Stimulated activated CD8-positive, alpha-beta memory T cell treated with anti-CD3 and anti-CD28 coated beads, Interleukin-7, amount 100 ng/mL, for 1 hour (primary cell): ENCODE results near the gene SUN1.
A peak's percentile ranks its signal among the peaks of the same experiment; 100 is the strongest.

ENCODE experiments used
- DNase-seq, 2 donors: peaks; one replicate each; pipeline ENCODE4 v3.0.0-alpha.2; 2020; ENCODE audit warnings: low read depth in 2 of 2

Gene SUN1

GRCh38 chr7:904847-905246 is 72.6 kb downstream of the SUN1 start:
- DNase-seq: no peak

DNA sequence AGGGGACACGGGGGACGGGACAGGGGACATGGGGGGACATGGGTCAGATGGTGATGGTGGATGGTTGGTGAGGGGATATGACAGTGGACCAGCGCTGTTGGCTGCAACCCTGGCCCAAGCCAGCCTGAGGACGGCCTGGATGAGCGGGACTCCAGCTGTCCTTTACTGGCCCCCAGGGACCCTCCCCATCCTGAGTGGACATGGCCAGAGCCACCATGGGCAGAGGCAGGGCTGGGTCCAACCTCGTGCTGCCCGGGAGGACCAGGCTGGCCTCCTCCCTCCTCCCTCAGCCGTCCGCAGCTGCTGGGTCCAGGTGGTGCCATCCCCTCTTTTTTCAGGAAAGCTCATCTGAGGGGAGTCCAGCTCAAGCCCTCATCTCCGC is 74.5 kb downstream of the SUN1 start:
- DNase-seq: no peak

- DNase-seq: no peak
Measured at GRCh38 chr7:907158-907980, 75.1 kb downstream of the SUN1 start.

DNA sequence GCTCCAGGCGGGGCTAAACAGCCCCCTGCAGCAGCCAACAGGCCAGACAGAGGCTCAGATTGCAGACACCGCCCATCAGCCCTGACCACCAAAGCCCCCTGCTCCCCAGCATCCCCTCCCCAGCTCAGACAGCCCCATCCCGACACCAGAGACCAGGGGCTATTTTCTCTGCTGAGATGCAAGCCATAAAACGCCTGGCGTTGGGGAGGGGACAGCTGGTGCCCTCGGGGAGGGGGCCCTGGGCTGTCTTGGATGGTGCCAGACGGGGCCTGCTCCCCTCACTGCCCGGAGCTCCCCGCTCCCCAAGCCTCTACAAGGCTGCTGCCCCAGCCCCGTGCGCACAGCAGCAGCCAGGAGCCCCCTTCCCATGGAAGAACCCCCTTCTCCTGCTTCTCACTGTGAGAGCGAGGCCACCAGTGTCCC is 75.9 kb downstream of the SUN1 start:
- no peak for DNase-seq

DNA sequence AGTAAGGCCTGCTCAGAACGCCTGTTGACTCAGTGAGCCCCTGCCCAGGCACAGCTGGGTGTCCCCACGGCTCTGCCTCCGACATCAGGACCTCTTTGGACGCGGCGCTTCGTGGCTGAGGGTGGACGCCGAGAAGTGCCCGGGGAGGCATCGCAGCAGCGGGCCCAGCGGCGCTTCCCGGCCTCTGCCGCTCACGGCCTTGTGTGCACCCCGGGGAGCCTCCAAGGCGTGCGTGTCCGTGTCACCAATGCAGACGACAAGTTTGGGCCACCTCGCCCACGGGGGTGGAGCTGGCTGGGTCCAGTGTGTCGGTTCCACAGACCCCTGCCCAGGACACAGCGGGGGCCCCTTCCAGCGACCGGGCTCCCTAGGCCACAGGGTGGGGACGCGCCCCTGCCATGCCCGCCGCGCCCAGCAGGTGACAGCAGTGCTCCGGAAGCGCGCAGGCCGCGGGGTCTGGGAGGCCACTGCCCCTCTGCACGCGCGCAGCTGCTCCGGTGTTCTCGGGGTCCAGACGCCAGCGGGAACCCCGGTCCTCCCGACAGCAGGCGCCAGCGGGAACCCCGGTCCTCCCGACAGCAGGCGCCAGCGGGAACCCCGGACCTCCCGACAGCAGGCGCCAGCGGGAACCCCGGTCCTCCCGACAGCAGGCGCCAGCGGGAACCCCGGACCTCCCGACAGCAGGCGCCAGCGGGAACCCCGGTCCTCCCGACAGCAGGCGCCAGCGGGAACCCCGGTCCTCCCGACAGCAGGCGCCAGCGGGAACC is 76.5 kb downstream of the SUN1 start:
- DNase-seq: peak; percentile 31 to 42

DNA sequence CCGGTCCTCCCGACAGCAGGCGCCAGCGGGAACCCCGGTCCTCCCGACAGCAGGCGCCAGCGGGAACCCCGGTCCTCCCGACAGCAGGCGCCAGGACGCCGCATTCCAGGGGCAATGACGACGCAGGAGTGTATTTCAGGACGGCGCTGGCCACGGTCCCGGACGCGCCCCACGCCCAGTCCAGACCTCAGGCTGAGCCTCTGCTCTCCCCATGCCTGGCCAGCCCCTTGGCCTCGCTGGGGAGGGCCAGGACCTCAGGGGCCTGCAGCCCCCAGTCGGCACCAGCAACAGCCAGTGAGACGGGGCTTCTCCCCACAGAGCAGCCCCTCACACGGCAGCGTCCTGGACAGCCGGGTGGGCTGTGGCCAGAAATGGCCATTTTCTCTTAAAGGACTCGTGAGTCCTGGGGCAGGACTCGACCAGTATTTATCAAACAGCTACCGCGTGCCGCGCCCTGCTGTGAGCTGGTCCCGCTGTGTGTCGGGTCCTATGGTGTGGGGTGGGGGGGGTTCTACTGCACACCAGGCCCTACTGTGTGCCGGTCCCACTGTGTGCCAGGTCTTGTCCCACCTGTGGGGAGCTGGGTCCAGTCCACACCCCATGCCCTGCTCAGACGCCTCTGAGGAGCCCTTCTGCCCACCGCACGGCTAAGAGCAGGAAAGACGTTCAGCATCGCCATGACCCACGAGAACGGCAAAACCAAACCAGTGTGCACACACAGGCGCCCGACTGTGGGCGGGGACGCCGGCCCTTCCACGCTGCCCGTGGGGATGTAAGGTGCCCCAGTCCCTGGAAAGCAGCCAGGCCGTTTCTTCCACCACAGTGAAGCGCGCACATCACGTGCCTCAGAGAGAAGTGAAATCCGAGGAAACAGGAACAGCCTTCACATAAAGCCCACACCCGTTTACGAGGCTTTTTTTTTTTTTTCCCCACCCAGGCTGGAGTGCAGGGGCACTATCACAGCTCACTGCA is 77.4 kb downstream of the SUN1 start:
- no peak for DNase-seq

DNA sequence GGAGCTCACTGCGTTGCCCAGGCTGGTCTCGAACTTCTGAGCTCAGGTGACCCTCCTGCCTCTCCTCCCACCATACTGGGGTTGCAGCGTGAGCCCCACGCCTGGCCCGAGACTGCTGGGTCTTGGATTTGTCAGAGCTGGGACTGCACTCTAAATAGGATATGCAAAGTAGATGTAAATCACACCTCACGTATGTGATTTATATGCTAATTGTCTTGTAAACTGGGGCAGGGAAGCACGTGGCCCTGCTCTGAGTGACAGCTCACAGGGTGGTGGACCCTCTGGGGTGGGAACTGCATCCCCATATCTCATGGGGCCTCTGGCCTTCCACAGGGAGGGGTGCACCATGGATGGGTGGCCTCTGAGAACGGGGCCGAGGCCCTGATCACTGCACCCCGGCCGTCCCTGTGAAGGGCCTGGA is 78.2 kb downstream of the SUN1 start:
- no peak for DNase-seq

DNA sequence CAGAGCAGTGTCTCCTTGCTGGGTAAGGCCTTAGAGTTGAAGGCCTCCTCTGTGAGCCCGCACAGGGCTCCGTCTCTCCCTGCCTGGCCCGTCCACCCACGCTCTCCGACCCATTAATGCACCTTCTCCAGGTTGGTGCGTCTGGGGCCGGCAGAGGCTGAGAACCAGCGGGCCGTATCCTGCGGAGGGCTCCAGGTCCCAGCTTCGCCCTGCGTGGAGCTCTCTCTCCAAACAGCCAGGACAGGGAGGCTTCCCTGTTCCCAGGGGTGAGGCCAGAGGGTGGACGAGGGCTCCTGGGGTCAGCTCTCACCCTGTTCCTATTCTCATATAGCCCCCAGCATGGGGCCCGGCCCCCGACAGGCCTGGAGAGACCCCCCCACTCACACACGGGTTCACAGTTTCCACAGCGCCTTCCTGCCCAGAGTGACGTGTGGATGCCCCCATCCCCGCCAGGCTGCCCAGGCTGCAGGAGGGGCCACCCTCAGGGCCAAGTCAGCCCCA is 78.7 kb downstream of the SUN1 start:
- DNase-seq: no peak

DNA sequence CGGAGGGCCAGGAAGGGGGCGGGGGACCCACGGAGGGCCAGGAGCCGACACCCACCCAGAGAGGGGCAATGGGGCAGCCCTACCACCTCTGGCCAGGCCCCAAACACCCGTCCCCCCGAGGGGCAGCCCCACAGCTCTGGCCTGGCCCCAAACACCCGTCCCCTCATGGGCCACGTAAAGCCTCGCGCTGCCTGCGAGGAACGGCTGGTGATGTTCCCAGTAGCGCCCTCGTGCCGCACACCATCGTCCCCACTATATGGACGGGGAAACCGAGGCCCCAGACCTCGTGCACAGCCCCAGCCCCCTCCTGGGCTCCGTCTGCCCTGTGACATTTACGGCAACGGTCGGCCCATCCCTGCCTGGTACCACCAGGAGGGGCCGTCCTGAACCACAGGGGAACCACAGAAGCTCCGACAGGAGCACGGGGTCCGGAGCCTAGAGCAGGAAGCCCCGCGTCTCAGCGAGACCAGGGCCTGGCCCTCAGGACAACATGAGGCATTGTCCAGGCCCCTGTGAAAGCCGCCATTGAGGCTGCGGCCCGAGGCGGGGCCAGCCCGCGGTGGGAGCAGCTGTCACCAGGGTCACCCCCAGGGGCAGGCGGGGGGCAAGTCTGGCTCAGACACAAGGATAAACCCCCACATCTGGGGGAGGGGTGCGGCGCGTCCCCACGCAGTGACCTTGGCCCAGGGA is 79.7 kb downstream of the SUN1 start:
- no peak for DNase-seq

DNA sequence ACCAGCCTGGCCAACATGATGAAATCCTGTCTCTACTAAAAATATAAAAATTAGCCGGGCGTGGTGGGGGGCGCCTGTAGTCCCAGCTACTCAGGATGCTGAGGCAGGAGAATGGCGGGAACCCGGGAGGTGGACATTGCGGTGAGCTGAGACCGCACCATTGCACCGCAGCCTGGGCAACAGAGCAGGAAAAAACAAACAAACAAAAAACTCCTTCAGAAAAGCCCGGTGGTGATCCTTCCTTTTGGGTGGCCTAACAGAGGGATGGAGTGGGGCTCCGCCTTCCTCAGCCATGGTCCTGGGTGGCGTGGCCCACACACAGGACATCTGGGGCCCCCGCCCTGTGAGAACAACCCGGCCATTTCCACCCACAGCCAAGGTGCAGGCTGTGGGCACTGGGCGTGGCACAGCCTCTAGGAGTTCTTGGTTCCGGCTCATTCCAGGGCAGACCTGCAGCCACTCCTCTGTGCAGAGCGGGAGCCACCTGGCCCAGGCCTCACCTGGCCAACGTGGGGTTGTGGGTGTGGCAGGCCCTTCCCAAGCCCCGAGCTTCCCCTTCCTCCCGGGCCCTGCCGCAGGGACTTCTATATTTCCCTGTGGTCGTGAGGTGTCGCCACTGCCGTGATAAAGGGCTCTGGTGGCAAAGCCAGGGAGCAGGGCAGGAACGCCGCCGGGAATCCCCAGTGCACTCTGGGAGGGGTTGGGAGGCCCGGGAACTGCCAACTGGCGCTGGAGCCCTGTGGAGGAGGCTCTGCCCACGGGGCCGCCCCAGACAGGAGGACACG is 81.7 kb downstream of the SUN1 start:
- no peak for DNase-seq

- DNase-seq: no peak
Measured at GRCh38 chr7:914521-915194, 82.4 kb downstream of the SUN1 start.

DNA sequence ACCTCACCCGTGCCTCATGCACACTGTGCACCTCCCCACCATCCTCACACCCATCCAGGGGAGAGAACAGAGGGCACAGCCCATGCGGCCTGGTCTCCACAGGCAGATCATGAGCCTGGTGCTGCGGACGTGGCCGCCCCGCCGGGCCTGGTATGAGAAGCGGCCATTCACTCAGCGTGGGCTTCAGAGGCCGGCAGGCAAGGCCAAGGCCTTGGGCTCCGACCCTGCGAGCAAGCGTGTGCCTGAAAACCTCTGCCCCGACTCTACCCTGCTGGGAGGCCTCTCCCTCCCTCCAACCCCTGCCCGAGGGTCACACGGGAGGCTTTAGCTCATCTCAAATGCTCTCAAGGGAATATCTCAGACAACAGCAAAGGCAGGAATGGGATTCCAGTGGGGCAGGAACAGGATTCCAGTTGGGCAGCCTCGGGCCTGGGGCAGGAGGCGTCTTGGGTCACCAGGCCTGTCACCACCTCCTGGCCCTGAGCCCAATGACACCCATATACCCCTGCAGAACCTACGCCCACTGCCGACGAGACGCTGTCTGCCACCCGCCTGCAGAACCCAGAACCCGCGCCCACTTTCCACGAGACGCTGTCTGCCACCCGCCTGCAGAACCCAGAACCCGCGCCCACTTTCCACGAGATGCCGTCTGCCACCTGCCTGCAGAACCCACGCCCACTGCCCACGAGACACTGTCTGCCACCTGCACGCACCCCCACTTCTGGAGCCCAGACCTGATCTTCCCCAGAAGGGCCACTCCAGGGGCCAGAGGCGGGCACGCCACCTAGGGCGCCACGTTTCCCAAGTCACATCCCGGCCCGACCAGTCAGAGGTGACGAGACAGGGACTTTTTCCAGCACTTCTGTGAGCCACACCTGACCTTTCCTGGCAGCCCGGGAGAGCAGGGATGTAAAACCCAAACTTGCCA is 83.3 kb downstream of the SUN1 start:
- DNase-seq: no peak

DNA sequence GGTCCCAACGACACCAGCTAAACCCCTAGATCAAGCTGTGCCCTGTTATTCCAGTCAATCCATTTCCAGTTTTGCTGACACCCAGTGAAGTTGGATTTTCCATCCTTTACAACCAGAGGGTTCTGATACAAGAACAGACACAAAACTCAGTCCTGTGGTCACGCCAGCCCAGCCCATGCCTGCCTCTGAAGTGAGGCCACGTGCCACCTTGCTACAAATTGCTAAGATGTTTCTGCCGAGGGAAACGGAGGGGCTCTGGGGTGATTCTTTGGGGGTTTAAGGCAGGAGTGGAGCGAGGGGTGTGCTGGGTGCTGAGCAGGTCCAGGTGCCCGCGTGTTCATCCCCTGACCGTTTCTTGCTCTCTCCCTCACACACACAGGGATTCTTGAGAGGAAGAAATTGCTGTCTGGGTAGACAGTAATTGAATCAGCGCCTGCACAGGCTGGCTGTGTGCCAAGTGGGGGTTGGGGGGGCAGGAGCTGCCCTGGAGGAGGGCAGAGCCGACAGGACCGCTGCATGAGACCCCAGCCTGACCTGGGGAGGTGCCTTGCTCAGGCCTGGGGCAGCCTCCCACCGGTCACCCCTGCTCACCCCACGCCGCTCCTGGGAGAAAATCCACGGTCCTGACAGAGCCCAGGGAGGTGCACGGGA is 84.1 kb downstream of the SUN1 start:
- no peak for DNase-seq

GRCh38 chr7:917255-918117 is 85.2 kb downstream of the SUN1 start:
- no peak for DNase-seq

DNA sequence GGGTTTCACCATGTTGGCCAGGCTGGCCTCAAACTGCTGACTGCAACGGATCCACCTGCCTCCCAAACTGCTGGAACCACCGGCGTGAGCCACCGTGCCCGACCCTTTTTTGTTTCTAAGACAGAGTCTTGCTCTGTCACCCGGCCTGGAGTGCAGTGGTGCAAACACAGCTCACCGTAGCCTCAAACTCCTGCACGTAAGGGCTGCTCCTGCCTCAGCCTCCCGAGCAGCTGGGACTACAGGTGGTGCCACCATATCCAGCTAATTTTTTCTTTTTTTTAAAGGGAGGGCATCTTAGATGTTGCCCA is 85.8 kb downstream of the SUN1 start:
- no peak for DNase-seq

DNA sequence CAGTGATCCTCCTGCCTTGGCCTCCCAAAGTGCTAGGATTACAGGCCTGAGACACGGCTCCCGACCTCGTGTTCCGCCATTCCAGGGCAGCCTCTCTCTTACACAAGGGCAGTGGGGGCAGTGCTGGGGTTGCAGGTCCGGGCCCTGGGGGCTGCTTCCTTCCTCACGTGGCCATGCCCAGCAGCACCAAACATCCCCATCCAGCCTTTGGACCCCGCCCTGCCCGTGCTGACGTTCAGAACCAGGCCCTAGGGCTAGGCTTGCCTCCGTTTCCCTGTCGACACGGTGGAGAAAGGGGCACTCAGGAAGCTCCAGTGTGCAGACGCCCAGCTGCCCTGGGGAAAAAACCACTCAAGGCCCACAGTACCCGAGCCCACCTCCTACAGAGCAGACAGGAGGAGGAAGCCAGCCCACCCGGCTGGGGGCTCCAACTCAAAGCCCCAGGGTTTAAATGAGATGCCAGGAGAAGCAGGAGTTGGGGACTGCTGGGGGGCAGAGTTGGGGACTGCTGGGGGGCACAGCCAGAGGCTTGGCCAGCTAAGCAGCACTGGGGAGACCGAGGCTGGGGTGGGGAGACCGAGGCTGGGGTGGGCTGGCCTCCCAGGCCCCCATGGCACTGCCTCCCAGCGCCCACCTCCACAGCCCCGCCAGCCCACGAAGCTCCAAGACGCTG is 86.3 kb downstream of the SUN1 start:
- no peak for DNase-seq

GRCh38 chr7:919114-919442 is 86.8 kb downstream of the SUN1 start:
- DNase-seq: no peak
